ENCODE data around the gene MRPS2.
"Not testable (repeated sequence)": the region's sequence is repeated elsewhere in the genome, so short reads cannot be mapped to it uniquely, and the experiment has no call there.

The MRPS2 gene

GRCh38 chr9:135524130-135524861 is 23.8 kb downstream of the MRPS2 start:
- no peaks in the 10 kb centered on the region for H3K36me3 ChIP-seq (ENCODE audit: control insufficient read depth, insufficient read depth, low read length)
- TF ChIP-seq CTCF (IDR thresholded peaks at IDR 0.05; ENCODE audit: insufficient read depth, low read length, poor library complexity, severe bottlenecking), result no peak
- H3K4me3 ChIP-seq (replicated peaks; ENCODE audit: low read depth, low read length), result no peak overlapping the region
- no peak for DNase-seq (ENCODE audit: extremely low read depth, insufficient read length)
- no peaks in the 10 kb centered on the region; the same call in 1 of the 2 replicates for H3K27me3 ChIP-seq (replicated peaks; ENCODE audit: control insufficient read depth, insufficient read depth, low read length)

GRCh38 chr9:135525241-135526088 is 25.0 kb downstream of the MRPS2 start:
- Histone ChIP-seq H3K36me3 (ENCODE audit: control insufficient read depth, insufficient read depth, low read length) (no peaks in the 10 kb centered on the region), H3K27me3 (replicated peaks; ENCODE audit: control insufficient read depth, insufficient read depth, low read length) (no peaks in the 10 kb centered on the region), H3K4me3 (replicated peaks; ENCODE audit: low read depth, low read length) (no peak overlapping the region)
- DNase-seq (ENCODE audit: extremely low read depth, insufficient read length), result no peak
- no peak for TF ChIP-seq CTCF (IDR thresholded peaks at IDR 0.05; ENCODE audit: insufficient read depth, low read length, poor library complexity, severe bottlenecking)

- DNase-seq (ENCODE audit: extremely low read depth, insufficient read length), result no peak
- H3K4me3 ChIP-seq (replicated peaks; ENCODE audit: low read depth, low read length), result no peak overlapping the region
- TF ChIP-seq CTCF (IDR thresholded peaks at IDR 0.05; ENCODE audit: insufficient read depth, low read length, poor library complexity, severe bottlenecking), result no peak
- H3K27me3 ChIP-seq (replicated peaks; ENCODE audit: control insufficient read depth, insufficient read depth, low read length), result no peaks in the 10 kb centered on the region
- no peaks in the 10 kb centered on the region for H3K36me3 ChIP-seq (ENCODE audit: control insufficient read depth, insufficient read depth, low read length)
Measured at GRCh38 chr9:135526089-135526729, 25.7 kb downstream of the MRPS2 start.

GRCh38 chr9:135526730-135527571 is 26.5 kb downstream of the MRPS2 start:
- TF ChIP-seq CTCF (IDR thresholded peaks at IDR 0.05; ENCODE audit: insufficient read depth, low read length, poor library complexity, severe bottlenecking), result no peak
- DNase-seq (ENCODE audit: extremely low read depth, insufficient read length), result no peak
- no peak overlapping the region for H3K4me3 ChIP-seq (replicated peaks; ENCODE audit: low read depth, low read length)
- no peaks in the 10 kb centered on the region for H3K36me3 ChIP-seq (ENCODE audit: control insufficient read depth, insufficient read depth, low read length)
- no peaks in the 10 kb centered on the region for H3K27me3 ChIP-seq (replicated peaks; ENCODE audit: control insufficient read depth, insufficient read depth, low read length)

GRCh38 chr9:135528842-135529435 is 28.5 kb downstream of the MRPS2 start:
- not testable (repeated sequence) for H3K4me3 ChIP-seq (replicated peaks; ENCODE audit: low read depth, low read length); H3K36me3 ChIP-seq (ENCODE audit: control insufficient read depth, insufficient read depth, low read length); H3K27me3 ChIP-seq (replicated peaks; ENCODE audit: control insufficient read depth, insufficient read depth, low read length); DNase-seq (ENCODE audit: extremely low read depth, insufficient read length)
